Measurements from ENCODE around the gene ISOC2. TPM values are rescaled to one million over a fixed set of nuclear protein-coding genes. Genes with fewer than 3 reads are reported as not detected.

ISOC2 gene
- total and polyA plus RNA-seq, 9 of the 15 experiments (the other 6 are each of a cell fraction or from before 2014, with no cell fraction given) = 1.2 to 229 (median 58.3) TPM

DNA sequence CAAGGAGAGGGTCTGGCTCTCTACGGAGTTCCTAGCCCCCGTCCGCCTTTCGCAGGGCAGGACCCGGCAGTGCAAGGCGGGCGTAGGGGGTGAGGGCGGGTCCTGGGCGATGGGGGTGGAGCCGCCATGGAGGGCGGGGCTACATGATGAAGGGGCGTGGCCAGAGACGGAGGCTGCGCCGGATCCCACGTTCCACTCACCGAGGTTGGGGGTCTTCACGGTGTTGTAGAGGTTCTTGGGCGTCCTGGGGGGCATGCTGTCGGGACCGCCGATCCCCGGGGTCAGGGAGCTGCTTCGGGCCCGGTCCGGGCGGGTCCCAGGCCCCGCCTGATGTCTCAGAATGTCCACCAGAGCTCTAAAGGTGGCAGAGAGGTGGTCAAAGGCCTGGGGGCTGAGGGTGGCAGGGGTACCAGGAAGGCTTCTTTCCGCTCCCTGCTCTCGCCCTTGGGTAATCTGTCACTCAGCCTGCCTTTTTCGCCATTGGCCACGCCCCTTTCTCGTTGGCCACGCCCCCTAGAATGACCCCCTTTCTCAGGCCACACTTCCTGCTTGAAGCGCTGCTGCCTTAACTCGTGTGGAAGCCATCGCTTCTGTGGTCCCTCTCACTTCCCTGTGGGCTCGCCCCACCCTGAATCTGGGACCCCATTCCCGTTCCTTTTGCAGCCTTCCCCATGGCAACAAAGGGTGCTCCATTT, 20.9 kb downstream of the ISOC2 start:
- Histone ChIP-seq H4K20me1 (replicated peaks; ENCODE audit: control insufficient read depth, insufficient read depth, low read length) (peaks cover 10% of the 10 kb centered on the region), H3K4me2 (ENCODE audit: insufficient read depth, low read length) (peak overlapping the region; percentile 83), H3K4me1 (replicated peaks in 1 of 2; ENCODE audit: control insufficient read depth in 2 of 2, insufficient read depth in 2 of 2, low read length in 2 of 2) (peaks cover 18 to 54% of the 10 kb centered on the region in 2 experiments), H3K27me3 (ENCODE audit: control insufficient read depth in 2 of 2, insufficient read depth in 2 of 2, low read length in 2 of 2) (peaks cover 6 to 19% of the 10 kb centered on the region in 2 experiments), H3K36me3 (ENCODE audit: control insufficient read depth, insufficient read depth, low read length) (no peaks in the 10 kb centered on the region), H3K9me1 (ENCODE audit: control insufficient read depth, insufficient read depth, low read length) (no peaks in the 10 kb centered on the region), H3K4me3 (peak overlapping the region; percentile 64), H3K9ac (ENCODE audit: insufficient read depth in 1 of 2, low read depth in 2 of 2, low read length in 2 of 2) (peak overlapping the region; percentile 88 to 91), H3K27ac (ENCODE audit: extremely low read depth, low read depth, low read length) (peak overlapping the region; percentile 87), H3K79me2 (ENCODE audit: control insufficient read depth, insufficient read depth, low read length) (no peaks in the 10 kb centered on the region), H3K9me3 (replicated peaks; ENCODE audit: control insufficient read depth, insufficient read depth, low read depth, low read length) (no peaks in the 10 kb centered on the region), H2AFZ (ENCODE audit: low read depth, low read length) (peak overlapping the region; percentile 94)
- WGBS (ENCODE audit: insufficient coverage, low coverage, missing lambda C conversion rate) = 2% methylated on average over 31 of the region's 39 CpGs
- POLR2A ChIA-PET = no interaction called here
- in situ Hi-C loops (cut with MboI) (loop anchor here (25.0 kb wide), 1 partner anchor 778 kb away; the partner anchor contains the start of gene LILRB4), intact Hi-C loops (cut with micrococcal nuclease) (no loop called here)
- CTCF ChIA-PET (ENCODE audit: low intra/inter-chr PET ratio) = no interaction called here
- DNase-seq (ENCODE audit: extremely low read depth in 1 of 4, low spot score in 3 of 4) (peak; percentile 84 to 95 (median 92)), FAIRE-seq (peak; percentile 94), ATAC-seq (peak; percentile 90)
- TSS peak; percentile 48 for BruUV-seq (replicated peaks)
- TF ChIP-seq, protein P1, sequence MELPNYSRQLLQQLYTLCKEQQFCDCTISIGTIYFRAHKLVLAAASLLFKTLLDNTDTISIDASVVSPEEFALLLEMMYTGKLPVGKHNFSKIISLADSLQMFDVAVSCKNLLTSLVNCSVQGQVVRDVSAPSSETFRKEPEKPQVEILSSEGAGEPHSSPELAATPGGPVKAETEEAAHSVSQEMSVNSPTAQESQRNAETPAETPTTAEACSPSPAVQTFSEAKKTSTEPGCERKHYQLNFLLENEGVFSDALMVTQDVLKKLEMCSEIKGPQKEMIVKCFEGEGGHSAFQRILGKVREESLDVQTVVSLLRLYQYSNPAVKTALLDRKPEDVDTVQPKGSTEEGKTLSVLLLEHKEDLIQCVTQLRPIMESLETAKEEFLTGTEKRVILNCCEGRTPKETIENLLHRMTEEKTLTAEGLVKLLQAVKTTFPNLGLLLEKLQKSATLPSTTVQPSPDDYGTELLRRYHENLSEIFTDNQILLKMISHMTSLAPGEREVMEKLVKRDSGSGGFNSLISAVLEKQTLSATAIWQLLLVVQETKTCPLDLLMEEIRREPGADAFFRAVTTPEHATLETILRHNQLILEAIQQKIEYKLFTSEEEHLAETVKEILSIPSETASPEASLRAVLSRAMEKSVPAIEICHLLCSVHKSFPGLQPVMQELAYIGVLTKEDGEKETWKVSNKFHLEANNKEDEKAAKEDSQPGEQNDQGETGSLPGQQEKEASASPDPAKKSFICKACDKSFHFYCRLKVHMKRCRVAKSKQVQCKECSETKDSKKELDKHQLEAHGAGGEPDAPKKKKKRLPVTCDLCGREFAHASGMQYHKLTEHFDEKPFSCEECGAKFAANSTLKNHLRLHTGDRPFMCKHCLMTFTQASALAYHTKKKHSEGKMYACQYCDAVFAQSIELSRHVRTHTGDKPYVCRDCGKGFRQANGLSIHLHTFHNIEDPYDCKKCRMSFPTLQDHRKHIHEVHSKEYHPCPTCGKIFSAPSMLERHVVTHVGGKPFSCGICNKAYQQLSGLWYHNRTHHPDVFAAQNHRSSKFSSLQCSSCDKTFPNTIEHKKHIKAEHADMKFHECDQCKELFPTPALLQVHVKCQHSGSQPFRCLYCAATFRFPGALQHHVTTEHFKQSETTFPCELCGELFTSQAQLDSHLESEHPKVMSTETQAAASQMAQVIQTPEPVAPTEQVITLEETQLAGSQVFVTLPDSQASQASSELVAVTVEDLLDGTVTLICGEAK (IDR thresholded peaks at IDR 0.05) = peak; percentile 46; the same call in 1 of the 2 replicates
- TF ChIP-seq, protein P1 (CRISPR knock-in tag; IDR thresholded peaks at IDR 0.05) = no peak
- TF ChIP-seq CEBPG (CRISPR knock-in tag; IDR thresholded peaks at IDR 0.05) (0 out of 2 replicates have a peak, but pooled peaks have one; percentile 33), CEBPG (tag; conservative IDR thresholded peaks at IDR 0.05 in 1 of 2, IDR thresholded peaks at IDR 0.05 in 1 of 2) (no peak), ZSCAN29 (IDR thresholded peaks at IDR 0.05) (no peak), ATF7 (IDR thresholded peaks at IDR 0.05) (0 out of 2 replicates have a peak, but pooled peaks have one; percentile 16), ZNF143 (CRISPR knock-in tag; IDR thresholded peaks at IDR 0.05) (0 out of 2 replicates have a peak, but pooled peaks have one; percentile 38), KLF1 (tag; IDR thresholded peaks at IDR 0.05) (no peak), SNIP1 (IDR thresholded peaks at IDR 0.05; ENCODE audit: low read depth) (no peak)
- TF ChIP-seq, protein P2, sequence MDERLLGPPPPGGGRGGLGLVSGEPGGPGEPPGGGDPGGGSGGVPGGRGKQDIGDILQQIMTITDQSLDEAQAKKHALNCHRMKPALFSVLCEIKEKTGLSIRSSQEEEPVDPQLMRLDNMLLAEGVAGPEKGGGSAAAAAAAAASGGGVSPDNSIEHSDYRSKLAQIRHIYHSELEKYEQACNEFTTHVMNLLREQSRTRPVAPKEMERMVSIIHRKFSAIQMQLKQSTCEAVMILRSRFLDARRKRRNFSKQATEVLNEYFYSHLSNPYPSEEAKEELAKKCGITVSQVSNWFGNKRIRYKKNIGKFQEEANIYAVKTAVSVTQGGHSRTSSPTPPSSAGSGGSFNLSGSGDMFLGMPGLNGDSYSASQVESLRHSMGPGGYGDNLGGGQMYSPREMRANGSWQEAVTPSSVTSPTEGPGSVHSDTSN (CRISPR knock-in tag; IDR thresholded peaks at IDR 0.05; ENCODE audit: low read depth) = peak; percentile 67
- TF ChIP-seq, protein P2 (tag; conservative IDR thresholded peaks at IDR 0.05; ENCODE audit: low read depth) = peak; percentile 70
